Activated CD4-positive, alpha-beta T cell treated with anti-CD3 and anti-CD28 coated beads, Interleukin-2, amount 50 U/mL, for 1 hour (primary cell): Measurements from ENCODE around the gene WDR74.
A peak's percentile ranks its signal among the peaks of the same experiment; 100 is the strongest.
"Not testable (repeated sequence)": the region's sequence is repeated elsewhere in the genome, so short reads cannot be mapped to it uniquely, and the experiment has no call there.

Experiments
- DNase-seq: peaks from one replicate; pipeline ENCODE4 v3.0.0-alpha.2; 2020

WDR74 gene

GRCh38 chr11:62839050-62839945 is at the start of gene WDR74:
WDR74 (minus strand) TSS chr11:62839590; CDS start chr11:62839570, 20 bp downstream.
- DNase-seq = peak; percentile 91

- no peak for DNase-seq
These were observed 49.7 kb upstream of the WDR74 start for GRCh38 chr11:62889126-62889483.

- DNase-seq = no peak
These were observed 49.0 kb upstream of the WDR74 start for GRCh38 chr11:62888406-62888805.

- DNase-seq = no peak
These were observed 45.9 kb upstream of the WDR74 start for GRCh38 chr11:62885137-62885750.

GRCh38 chr11:62883673-62884072 is 44.3 kb upstream of the WDR74 start:
- no peak for DNase-seq

- DNase-seq = no peak
These were observed 43.6 kb upstream of the WDR74 start for GRCh38 chr11:62882788-62883501.

GRCh38 chr11:62882431-62882749 is 43.0 kb upstream of the WDR74 start:
- DNase-seq = no peak

GRCh38 chr11:62881579-62882430 is 42.4 kb upstream of the WDR74 start:
- peak; percentile 92 for DNase-seq

GRCh38 chr11:62880803-62881578 is 41.6 kb upstream of the WDR74 start, which contains the start of gene SLC3A2:
SLC3A2 (plus strand) TSS chr11:62880896; CDS start chr11:62881024, 128 bp downstream.
- peak; percentile 83 for DNase-seq

GRCh38 chr11:62880231-62880802 is 40.9 kb upstream of the WDR74 start:
- peak; percentile 11 for DNase-seq

GRCh38 chr11:62879235-62879978 is 40.0 kb upstream of the WDR74 start:
- no peak for DNase-seq

- no peak for DNase-seq
These were observed 37.3 kb upstream of the WDR74 start for GRCh38 chr11:62876712-62877111.

GRCh38 chr11:62875698-62876478 is 36.5 kb upstream of the WDR74 start:
- no peak for DNase-seq

GRCh38 chr11:62874851-62875250 is 35.5 kb upstream of the WDR74 start:
- DNase-seq = no peak

- no peak for DNase-seq
These were observed 26.2 kb upstream of the WDR74 start for GRCh38 chr11:62865635-62866034.

- DNase-seq = no peak
These were observed 24.4 kb upstream of the WDR74 start for GRCh38 chr11:62863687-62864335.

GRCh38 chr11:62861564-62862192 is 22.3 kb upstream of the WDR74 start:
- not testable (repeated sequence) for DNase-seq

GRCh38 chr11:62860835-62861563 is 21.6 kb upstream of the WDR74 start:
- no peak for DNase-seq
